ENCODE results near the gene NOL8. TPM values are rescaled to one million over a fixed set of nuclear protein-coding genes. Genes with fewer than 3 reads are reported as not detected.
A peak's percentile ranks its signal among the peaks of the same experiment; 100 is the strongest.

The NOL8 gene
- total and polyA plus RNA-seq, 2 donors (not counting 1 experiment from before 2014, with no cell fraction given) = 20.0 to 28.6 TPM

GRCh38 chr9:92275541-92275940 is 49.6 kb downstream of the NOL8 start:
- no peak for DNase-seq (ENCODE audit: low read depth in 2 of 2)
- no peaks in the 10 kb centered on the region for H4K20me1 ChIP-seq (ENCODE audit: control insufficient read depth, extremely low read depth, insufficient read depth, low read length)
- H3K4me1 ChIP-seq (ENCODE audit: control insufficient read depth, extremely low read depth, insufficient read depth, low read length) = peaks cover 4% of the 10 kb centered on the region
- H3K9ac ChIP-seq (ENCODE audit: insufficient read depth, low read length) = no peak overlapping the region
- H3K27ac ChIP-seq (ENCODE audit: insufficient read depth, low read length) = no peak overlapping the region
- H3K4me3 ChIP-seq (replicated peaks in 1 of 4; ENCODE audit: control extremely low read depth in 1 of 4, insufficient read depth in 1 of 4, low read depth in 3 of 4, low read length in 4 of 4) = no peak overlapping the region
- TF ChIP-seq CTCF (conservative IDR thresholded peaks at IDR 0.05 in 1 of 2, IDR thresholded peaks at IDR 0.05 in 1 of 2; ENCODE audit: low read depth in 1 of 2, low read length in 2 of 2) (no peak), EZH2 (IDR thresholded peaks at IDR 0.05; ENCODE audit: low read length, missing control alignments) (no peak)
- peaks cover 19% of the 10 kb centered on the region for H3K36me3 ChIP-seq (ENCODE audit: control insufficient read depth, insufficient read depth, low read length)
- H3K4me2 ChIP-seq (ENCODE audit: extremely low read depth, insufficient read depth, low read length) = no peak overlapping the region
- no peaks in the 10 kb centered on the region for H3K27me3 ChIP-seq (ENCODE audit: control insufficient read depth, insufficient read depth, low read length)
- H3K9me3 ChIP-seq (ENCODE audit: control insufficient read depth, insufficient read depth, low read depth, low read length) = no peaks in the 10 kb centered on the region
- no peaks in the 10 kb centered on the region for H3K79me2 ChIP-seq (ENCODE audit: control insufficient read depth, insufficient read depth, low read length)
- H2AFZ ChIP-seq (ENCODE audit: low read length) = no peak overlapping the region

- Histone ChIP-seq H3K9ac (ENCODE audit: insufficient read depth, low read length) (no peak overlapping the region), H3K27ac (ENCODE audit: insufficient read depth, low read length) (no peak overlapping the region), H3K4me3 (replicated peaks in 1 of 4; ENCODE audit: control extremely low read depth in 1 of 4, insufficient read depth in 1 of 4, low read depth in 3 of 4, low read length in 4 of 4) (no peak overlapping the region), H2AFZ (ENCODE audit: low read length) (no peak overlapping the region), H3K27me3 (ENCODE audit: control insufficient read depth, insufficient read depth, low read length) (no peaks in the 10 kb centered on the region), H3K4me1 (ENCODE audit: control insufficient read depth, extremely low read depth, insufficient read depth, low read length) (no peaks in the 10 kb centered on the region), H3K9me3 (ENCODE audit: control insufficient read depth, insufficient read depth, low read depth, low read length) (no peaks in the 10 kb centered on the region), H4K20me1 (ENCODE audit: control insufficient read depth, extremely low read depth, insufficient read depth, low read length) (no peaks in the 10 kb centered on the region), H3K4me2 (ENCODE audit: extremely low read depth, insufficient read depth, low read length) (no peak overlapping the region), H3K79me2 (ENCODE audit: control insufficient read depth, insufficient read depth, low read length) (no peaks in the 10 kb centered on the region), H3K36me3 (ENCODE audit: control insufficient read depth, insufficient read depth, low read length) (peaks cover 26% of the 10 kb centered on the region)
- TF ChIP-seq CTCF (conservative IDR thresholded peaks at IDR 0.05 in 1 of 2, IDR thresholded peaks at IDR 0.05 in 1 of 2; ENCODE audit: low read depth in 1 of 2, low read length in 2 of 2) (no peak), EZH2 (IDR thresholded peaks at IDR 0.05; ENCODE audit: low read length, missing control alignments) (no peak)
- DNase-seq (ENCODE audit: low read depth in 2 of 2) = no peak
Observed at GRCh38 chr9:92270511-92270910, 54.6 kb downstream of the NOL8 start.

GRCh38 chr9:92266486-92266885 is 58.7 kb downstream of the NOL8 start:
- H2AFZ ChIP-seq (ENCODE audit: low read length) = no peak overlapping the region
- no peak overlapping the region for H3K9ac ChIP-seq (ENCODE audit: insufficient read depth, low read length)
- no peaks in the 10 kb centered on the region for H4K20me1 ChIP-seq (ENCODE audit: control insufficient read depth, extremely low read depth, insufficient read depth, low read length)
- H3K36me3 ChIP-seq (ENCODE audit: control insufficient read depth, insufficient read depth, low read length) = peaks cover 29% of the 10 kb centered on the region
- no peaks in the 10 kb centered on the region for H3K79me2 ChIP-seq (ENCODE audit: control insufficient read depth, insufficient read depth, low read length)
- no peaks in the 10 kb centered on the region for H3K27me3 ChIP-seq (ENCODE audit: control insufficient read depth, insufficient read depth, low read length)
- H3K4me3 ChIP-seq (replicated peaks in 1 of 4; ENCODE audit: control extremely low read depth in 1 of 4, insufficient read depth in 1 of 4, low read depth in 3 of 4, low read length in 4 of 4) = no peak overlapping the region
- peak in 1 of 2 donors; percentile 4 for DNase-seq (ENCODE audit: low read depth in 2 of 2)
- no peak overlapping the region for H3K27ac ChIP-seq (ENCODE audit: insufficient read depth, low read length)
- H3K9me3 ChIP-seq (ENCODE audit: control insufficient read depth, insufficient read depth, low read depth, low read length) = no peaks in the 10 kb centered on the region
- no peak for TF ChIP-seq EZH2 (IDR thresholded peaks at IDR 0.05; ENCODE audit: low read length, missing control alignments)
- TF ChIP-seq CTCF (conservative IDR thresholded peaks at IDR 0.05 in 1 of 2, IDR thresholded peaks at IDR 0.05 in 1 of 2; ENCODE audit: low read depth in 1 of 2, low read length in 2 of 2) = no peak
- H3K4me2 ChIP-seq (ENCODE audit: extremely low read depth, insufficient read depth, low read length) = no peak overlapping the region
- peaks cover 3% of the 10 kb centered on the region for H3K4me1 ChIP-seq (ENCODE audit: control insufficient read depth, extremely low read depth, insufficient read depth, low read length)
